Activated CD4-positive, CD25-positive, alpha-beta regulatory T cell (primary cell): ENCODE results near the gene SHROOM1.
A peak's percentile ranks its signal among the peaks of the same experiment; 100 is the strongest.
"Not testable (repeated sequence)": the region's sequence is repeated elsewhere in the genome, so short reads cannot be mapped to it uniquely, and the experiment has no call there.

Experiments used
- DNase-seq, 4 experiments: peaks; one replicate each; lab custom pipeline; 2025; lab: John Stamatoyannopoulos, UW

Gene SHROOM1

GRCh38 chr5:132805872-132806271 is 24.6 kb downstream of the SHROOM1 start:
- DNase-seq = not testable (repeated sequence)

- not testable (repeated sequence) for DNase-seq
These were observed 26.2 kb downstream of the SHROOM1 start for GRCh38 chr5:132804219-132804618.

GRCh38 chr5:132802685-132803066 is 27.8 kb downstream of the SHROOM1 start:
- not testable (repeated sequence) for DNase-seq

- DNase-seq = no peak
These were observed 28.3 kb downstream of the SHROOM1 start for GRCh38 chr5:132802044-132802684.

- no peak for DNase-seq
These were observed 29.9 kb downstream of the SHROOM1 start for GRCh38 chr5:132800545-132800944.

GRCh38 chr5:132799392-132799791 is 31.1 kb downstream of the SHROOM1 start:
- no peak for DNase-seq

- no peak for DNase-seq
These were observed 32.8 kb downstream of the SHROOM1 start for GRCh38 chr5:132797651-132798050.

GRCh38 chr5:132791026-132791425 is 39.4 kb downstream of the SHROOM1 start:
- DNase-seq = no peak

- DNase-seq = no peak
These were observed 40.1 kb downstream of the SHROOM1 start for GRCh38 chr5:132790201-132790865.

- no peak for DNase-seq
These were observed 41.2 kb downstream of the SHROOM1 start for GRCh38 chr5:132788990-132789886.

GRCh38 chr5:132788508-132788907 is 41.9 kb downstream of the SHROOM1 start:
- DNase-seq = no peak

- no peak for DNase-seq
These were observed 43.4 kb downstream of the SHROOM1 start for GRCh38 chr5:132787076-132787475.

GRCh38 chr5:132785864-132786263 is 44.6 kb downstream of the SHROOM1 start:
- no peak for DNase-seq

GRCh38 chr5:132785365-132785764 is 45.1 kb downstream of the SHROOM1 start:
- no peak for DNase-seq

- no peak for DNase-seq
These were observed 48.3 kb downstream of the SHROOM1 start for GRCh38 chr5:132782101-132782500.

- DNase-seq = no peak
These were observed 49.4 kb downstream of the SHROOM1 start for GRCh38 chr5:132781029-132781428.

GRCh38 chr5:132780577-132780976 is 49.9 kb downstream of the SHROOM1 start:
- DNase-seq = no peak

GRCh38 chr5:132779961-132780360 is 50.5 kb downstream of the SHROOM1 start:
- no peak for DNase-seq

GRCh38 chr5:132778856-132779255 is 51.6 kb downstream of the SHROOM1 start:
- DNase-seq = no peak

GRCh38 chr5:132778129-132778528 is 52.3 kb downstream of the SHROOM1 start:
- DNase-seq = no peak

GRCh38 chr5:132777209-132778069 is 53.0 kb downstream of the SHROOM1 start, which contains the start of gene SEPTIN8:
SEPTIN8 (minus strand) TSS chr5:132777239; CDS start chr5:132777137, 102 bp downstream.
- DNase-seq = peak in 1 of 4 experiments; percentile 7

- DNase-seq = no peak
These were observed 53.6 kb downstream of the SHROOM1 start for GRCh38 chr5:132776938-132777208.
